ENCODE data around the gene TPCN1. TPM values are rescaled to one million over a fixed set of nuclear protein-coding genes. Genes with fewer than 3 reads are reported as not detected.

The TPCN1 gene
- total RNA-seq, 2 donors from 2014 or later = 74.7 to 84.0 TPM

DNA sequence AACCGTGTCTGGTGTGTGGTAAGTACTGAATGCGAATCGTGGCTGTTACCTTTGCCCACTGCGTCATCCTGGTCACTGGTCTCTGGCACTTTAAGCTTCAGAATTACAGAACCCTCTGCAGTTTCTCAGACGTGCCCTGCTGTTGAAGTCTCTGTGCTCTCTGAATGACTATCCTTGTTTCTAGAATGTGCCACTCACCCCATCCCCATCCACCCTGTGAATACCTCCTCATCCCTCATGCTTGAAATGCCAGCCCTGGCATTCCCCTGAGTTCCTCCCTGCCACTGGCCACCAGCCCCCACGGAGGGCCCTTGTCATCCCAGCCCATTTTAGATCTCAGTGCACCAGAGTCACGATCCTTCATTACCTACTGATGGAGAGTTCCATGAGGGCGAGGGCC lies 21.3 kb downstream of the TPCN1 start:
- Mint-ChIP-seq H3K9me3 (no peaks in the 10 kb centered on the region), H3K27me3 (ENCODE audit: low read depth) (no peaks in the 10 kb centered on the region), H3K36me3 (ENCODE audit: insufficient read depth in 2 of 2) (peaks cover 6 to 31% of the 10 kb centered on the region in 2 donors), H3K27ac (no peak overlapping the region), H3K4me3 (no peak overlapping the region), H3K4me1 (ENCODE audit: low read depth) (peaks cover 18% of the 10 kb centered on the region)
- ATAC-seq (replicated peaks in 1 of 2) (no peak), DNase-seq (no peak)

DNA sequence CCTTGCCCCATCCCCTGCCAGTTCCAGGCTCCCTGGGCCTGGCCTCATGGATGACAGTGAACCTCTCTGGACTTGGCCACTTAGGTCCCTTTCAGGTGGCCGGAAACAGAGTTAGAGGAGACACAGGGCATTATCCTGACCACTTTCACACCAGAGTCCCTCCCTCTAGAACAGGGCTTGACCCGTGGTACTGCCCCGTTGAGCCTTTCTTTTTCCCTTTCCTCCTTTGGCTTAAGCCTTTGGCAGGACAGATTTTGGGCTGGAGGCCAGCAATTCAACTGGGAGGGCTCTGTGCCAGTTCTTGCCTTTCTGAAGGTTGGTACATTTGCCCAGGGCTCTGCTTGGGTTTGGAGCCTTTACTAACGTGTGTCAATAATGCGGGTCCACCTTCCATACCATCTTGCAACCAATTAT lies 22.8 kb downstream of the TPCN1 start:
- no peak for ATAC-seq (replicated peaks in 1 of 2)
- Mint-ChIP-seq H3K36me3 (ENCODE audit: insufficient read depth in 2 of 2) (peaks cover 6 to 26% of the 10 kb centered on the region in 2 donors), H3K27ac (no peak overlapping the region)

DNA sequence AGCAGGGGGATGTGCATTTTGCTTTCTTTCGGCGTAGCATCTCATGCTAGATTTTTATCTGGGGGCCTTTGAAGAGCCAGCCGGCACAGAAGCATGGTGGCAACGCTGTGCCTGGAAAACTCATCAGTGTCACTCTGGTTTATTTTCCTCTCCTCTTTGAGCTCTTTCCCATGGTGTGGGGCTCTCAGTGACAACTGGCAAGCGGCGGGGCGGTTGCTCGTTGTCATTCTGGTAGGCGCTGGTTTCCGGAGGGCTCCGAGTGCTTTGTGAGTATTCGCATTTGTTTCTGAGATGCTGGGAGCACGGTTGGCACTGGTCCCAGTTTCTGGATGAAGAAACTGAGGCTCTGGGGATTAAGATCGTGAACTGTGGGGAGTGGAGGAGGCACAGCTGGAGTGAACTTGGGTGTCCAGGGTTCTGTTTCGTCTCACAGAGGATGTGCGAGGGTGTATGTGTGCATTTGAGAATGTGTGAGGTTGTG lies 23.3 kb downstream of the TPCN1 start:
- Mint-ChIP-seq H3K27me3 (ENCODE audit: low read depth) (no peaks in the 10 kb centered on the region), H3K4me1 (ENCODE audit: low read depth) (peaks cover 18% of the 10 kb centered on the region), H3K9me3 (no peaks in the 10 kb centered on the region), H3K27ac (peak overlapping the region; percentile 56), H3K4me3 (peak overlapping the region; percentile 10 to 46), H3K36me3 (ENCODE audit: insufficient read depth in 2 of 2) (peaks cover 3 to 25% of the 10 kb centered on the region in 2 donors)
- ATAC-seq (replicated peaks in 1 of 2) = no peak
- no peak for DNase-seq

More for the DNA sequence above, 22.8 kb downstream of the TPCN1 start:
- Mint-ChIP-seq H3K27me3 (ENCODE audit: low read depth) (no peaks in the 10 kb centered on the region), H3K4me1 (ENCODE audit: low read depth) (peaks cover 18% of the 10 kb centered on the region), H3K9me3 (no peaks in the 10 kb centered on the region), H3K4me3 (no peak overlapping the region)
- DNase-seq = no peak

DNA sequence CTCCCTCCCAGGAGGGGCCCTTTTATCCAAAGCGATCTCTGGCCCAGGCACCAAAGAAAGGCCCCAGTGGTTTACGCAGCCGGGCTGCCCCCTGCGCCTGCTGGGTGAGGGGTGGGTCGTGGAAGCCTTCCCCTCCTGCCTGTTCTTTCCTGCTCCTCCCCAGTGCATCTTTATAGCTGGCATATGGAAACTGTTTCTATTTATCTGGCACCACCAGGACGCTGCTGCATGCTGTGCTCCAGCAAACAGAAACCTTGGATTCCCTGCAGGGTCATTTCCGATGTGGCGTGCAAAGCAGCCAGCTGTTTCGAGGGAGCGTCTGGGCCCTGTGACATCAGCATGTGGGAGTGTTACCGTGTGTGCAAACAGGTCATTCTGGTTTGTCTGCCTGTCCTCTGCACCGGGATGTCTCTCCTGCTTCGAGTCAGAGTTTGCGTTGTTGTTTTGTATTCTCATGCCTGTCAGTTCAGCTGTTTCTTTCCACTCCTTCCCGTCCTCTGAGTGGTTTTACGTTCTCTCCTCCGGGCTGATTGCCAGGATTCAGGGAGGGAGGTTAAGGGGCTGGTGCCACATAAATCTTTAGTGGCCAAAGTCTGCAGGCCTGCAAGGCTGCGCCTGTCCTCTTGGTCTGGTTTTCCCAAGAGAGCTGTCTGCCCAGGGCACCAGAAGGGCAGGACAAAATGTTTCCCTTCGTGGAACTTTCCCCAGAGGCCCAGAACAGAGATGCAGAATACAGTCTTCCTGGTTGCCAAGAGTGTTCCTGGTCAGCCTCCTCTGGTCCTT lies 24.6 kb downstream of the TPCN1 start:
- H3K27ac Mint-ChIP-seq = no peak overlapping the region
- no peak for ATAC-seq (replicated peaks in 1 of 2)

DNA sequence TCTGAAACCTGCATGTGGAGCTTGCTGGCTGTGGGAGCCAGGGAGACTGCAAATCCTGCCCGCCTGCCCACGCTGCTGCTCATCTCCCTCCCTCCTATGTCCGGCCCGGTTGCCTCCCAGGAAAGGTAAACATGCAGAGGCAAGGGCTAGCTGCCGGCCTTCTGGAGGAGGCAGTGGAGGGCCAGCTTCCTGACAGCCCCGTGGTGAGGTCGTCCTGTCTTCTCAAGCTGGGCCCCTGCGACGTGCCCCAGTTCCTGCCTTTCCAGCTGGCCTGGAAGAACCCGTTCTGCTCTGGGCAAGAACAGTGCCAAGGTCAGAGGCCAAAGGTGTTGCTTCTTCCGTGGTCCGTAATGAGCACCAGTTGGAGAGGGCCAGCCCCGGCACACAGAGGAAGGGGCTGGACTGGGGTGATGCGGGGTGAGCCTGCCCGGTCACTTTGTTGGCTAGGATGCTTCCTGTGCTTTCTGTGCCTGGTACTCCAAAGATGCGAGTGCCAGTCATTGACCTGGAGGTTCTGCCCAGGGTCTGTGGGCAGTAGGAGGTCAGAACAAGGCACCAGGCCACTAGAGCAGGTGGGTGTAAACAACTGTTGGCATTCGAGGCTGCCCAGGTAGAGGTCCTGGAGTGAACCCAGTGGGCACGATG lies 25.3 kb downstream of the TPCN1 start:
- no peak overlapping the region for H3K4me3 Mint-ChIP-seq
- no peak for ATAC-seq (replicated peaks in 1 of 2)
- peaks cover 18% of the 10 kb centered on the region for H3K4me1 Mint-ChIP-seq (ENCODE audit: low read depth)
- H3K36me3 Mint-ChIP-seq (ENCODE audit: insufficient read depth in 2 of 2) = peaks cover 2 to 22% of the 10 kb centered on the region in 2 donors
- H3K9me3 Mint-ChIP-seq = no peaks in the 10 kb centered on the region
- H3K27me3 Mint-ChIP-seq (ENCODE audit: low read depth) = no peaks in the 10 kb centered on the region
- no peak for DNase-seq
- no peak overlapping the region for H3K27ac Mint-ChIP-seq

More for the DNA sequence above, 24.6 kb downstream of the TPCN1 start:
- H3K27me3 Mint-ChIP-seq (ENCODE audit: low read depth) = no peaks in the 10 kb centered on the region
- H3K4me1 Mint-ChIP-seq (ENCODE audit: low read depth) = peaks cover 18% of the 10 kb centered on the region
- DNase-seq = no peak
- peaks cover 2 to 20% of the 10 kb centered on the region in 2 donors for H3K36me3 Mint-ChIP-seq (ENCODE audit: insufficient read depth in 2 of 2)
- H3K9me3 Mint-ChIP-seq = no peaks in the 10 kb centered on the region
- H3K4me3 Mint-ChIP-seq = no peak overlapping the region

DNA sequence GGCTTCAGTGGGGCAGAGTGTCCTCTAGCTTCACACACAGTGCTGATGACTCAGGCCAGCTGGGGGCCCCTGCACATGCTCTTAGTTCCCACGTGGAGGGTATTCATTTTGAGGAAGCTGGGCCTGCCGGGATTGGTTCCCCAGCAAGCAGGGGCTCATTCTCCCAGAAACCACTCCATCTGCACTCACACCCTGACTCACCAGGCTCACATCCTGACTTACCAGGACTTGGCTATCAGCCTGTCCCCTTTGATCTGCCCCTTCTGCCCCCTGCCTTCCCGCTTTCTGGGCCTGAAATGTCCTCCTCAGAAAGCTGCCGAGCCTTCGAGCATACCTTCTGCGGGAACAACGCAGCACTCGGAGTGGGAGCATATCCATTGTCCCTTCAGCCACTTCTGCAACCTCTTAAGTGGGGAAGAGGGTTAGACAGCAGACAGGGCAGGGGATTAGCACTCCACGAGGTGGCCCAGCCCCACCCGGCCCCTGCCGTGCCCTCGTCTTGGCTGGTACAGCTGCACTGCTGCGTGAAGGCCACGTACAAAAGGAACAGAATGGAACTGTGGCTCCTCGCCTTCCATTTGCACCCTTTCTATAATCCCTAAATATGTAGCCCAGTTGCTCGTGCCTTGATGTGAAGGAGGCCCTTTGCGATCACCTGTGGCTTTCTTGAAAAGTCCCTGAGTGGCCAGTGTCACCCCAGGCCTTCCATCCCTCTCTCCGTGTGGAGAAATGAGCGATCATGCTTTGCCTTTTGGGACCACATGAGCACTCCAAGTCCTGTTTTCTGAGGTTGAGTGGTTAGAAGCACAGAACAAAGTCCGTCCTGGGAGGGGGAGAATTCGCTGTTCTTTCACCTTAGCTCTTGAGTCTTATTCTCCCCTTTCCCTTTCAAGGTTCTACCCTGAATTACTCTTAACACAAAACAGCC lies 26.1 kb downstream of the TPCN1 start:
- DNase-seq = no peak
- ATAC-seq (replicated peaks in 1 of 2) = no peak
- no peak overlapping the region for H3K4me3 Mint-ChIP-seq
- H3K9me3 Mint-ChIP-seq = no peaks in the 10 kb centered on the region
- H3K27ac Mint-ChIP-seq = no peak overlapping the region
- H3K36me3 Mint-ChIP-seq (ENCODE audit: insufficient read depth in 2 of 2) = peaks cover 4 to 26% of the 10 kb centered on the region in 2 donors
- H3K27me3 Mint-ChIP-seq (ENCODE audit: low read depth) = no peaks in the 10 kb centered on the region
- peaks cover 18% of the 10 kb centered on the region for H3K4me1 Mint-ChIP-seq (ENCODE audit: low read depth)

DNA sequence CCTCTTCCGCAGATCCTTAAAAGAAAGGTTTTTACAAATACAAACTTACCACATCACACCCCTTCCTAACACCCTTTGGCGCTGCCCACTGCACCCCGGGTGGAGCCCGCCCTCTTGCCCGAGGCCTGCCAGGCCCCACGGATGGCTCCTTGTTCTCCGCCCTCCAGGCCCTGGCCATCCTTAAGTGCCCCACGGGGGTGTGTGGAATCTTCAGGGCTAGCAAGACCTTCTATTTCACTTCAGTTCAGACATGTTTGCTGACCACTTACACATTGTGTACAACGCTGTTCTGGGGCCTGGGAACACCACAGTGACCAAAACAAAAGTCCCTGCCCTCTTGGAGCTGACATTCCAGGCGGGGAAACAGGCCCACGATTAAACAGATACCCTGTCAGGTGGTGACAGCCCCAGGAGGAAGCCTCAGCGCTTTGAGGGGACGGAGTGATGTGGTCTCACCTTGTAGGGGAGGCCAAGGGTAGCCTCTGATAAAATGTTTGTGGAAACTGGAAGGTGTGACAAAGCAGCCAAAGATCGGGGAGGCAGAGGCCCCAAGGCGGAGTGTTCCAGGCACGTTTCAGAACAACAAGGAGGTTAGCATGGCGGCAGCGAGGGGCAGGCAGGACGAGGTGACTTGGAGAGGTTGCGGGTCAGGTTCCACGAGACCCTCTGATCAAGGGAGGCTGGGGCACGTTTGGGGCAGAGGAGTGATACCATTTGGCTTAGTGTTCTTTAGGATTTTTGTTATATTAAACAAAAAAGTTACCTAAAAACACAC lies 27.0 kb downstream of the TPCN1 start:
- Mint-ChIP-seq H3K4me3 (no peak overlapping the region), H3K9me3 (no peaks in the 10 kb centered on the region), H3K36me3 (ENCODE audit: insufficient read depth in 2 of 2) (peaks cover 10 to 27% of the 10 kb centered on the region in 2 donors), H3K4me1 (ENCODE audit: low read depth) (peaks cover 18% of the 10 kb centered on the region), H3K27me3 (ENCODE audit: low read depth) (no peaks in the 10 kb centered on the region), H3K27ac (no peak overlapping the region)
- DNase-seq (no peak), ATAC-seq (replicated peaks in 1 of 2) (no peak)

DNA sequence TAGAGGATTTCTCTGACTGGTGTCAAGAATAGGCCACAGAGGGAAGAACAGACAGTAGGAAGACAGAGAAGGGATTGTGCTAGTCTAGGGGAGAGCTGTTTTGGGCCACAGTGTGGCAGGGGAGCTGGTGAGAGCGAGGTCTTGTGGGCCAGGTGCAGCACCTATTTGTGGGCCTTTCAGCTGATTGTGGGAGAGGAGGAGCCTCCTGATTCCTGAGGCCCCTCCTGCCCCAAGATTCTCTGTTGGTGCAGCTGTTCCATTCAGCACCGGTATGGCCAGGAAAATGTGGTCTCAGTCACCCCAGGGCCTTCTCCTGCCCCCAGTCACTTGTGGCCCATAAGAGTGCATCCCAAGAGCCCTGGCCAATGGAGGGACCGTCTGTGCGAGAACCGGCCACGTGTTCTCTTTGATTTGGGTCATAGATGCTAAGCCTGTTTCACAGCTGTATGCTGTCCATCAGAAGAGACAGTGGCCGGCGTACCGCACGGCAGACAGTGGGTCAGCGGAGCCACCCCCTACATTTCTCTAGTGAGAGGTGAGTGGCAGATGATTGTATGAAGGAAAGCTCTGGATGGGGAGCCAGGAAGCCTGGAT lies 27.7 kb downstream of the TPCN1 start:
- H3K27ac Mint-ChIP-seq = no peak overlapping the region
- no peaks in the 10 kb centered on the region for H3K9me3 Mint-ChIP-seq
- H3K36me3 Mint-ChIP-seq (ENCODE audit: insufficient read depth in 2 of 2) = peaks cover 17 to 31% of the 10 kb centered on the region in 2 donors
- DNase-seq (no peak), ATAC-seq (replicated peaks in 1 of 2) (no peak)
- H3K27me3 Mint-ChIP-seq (ENCODE audit: low read depth) = no peaks in the 10 kb centered on the region
- peaks cover 18% of the 10 kb centered on the region for H3K4me1 Mint-ChIP-seq (ENCODE audit: low read depth)
- H3K4me3 Mint-ChIP-seq = no peak overlapping the region

DNA sequence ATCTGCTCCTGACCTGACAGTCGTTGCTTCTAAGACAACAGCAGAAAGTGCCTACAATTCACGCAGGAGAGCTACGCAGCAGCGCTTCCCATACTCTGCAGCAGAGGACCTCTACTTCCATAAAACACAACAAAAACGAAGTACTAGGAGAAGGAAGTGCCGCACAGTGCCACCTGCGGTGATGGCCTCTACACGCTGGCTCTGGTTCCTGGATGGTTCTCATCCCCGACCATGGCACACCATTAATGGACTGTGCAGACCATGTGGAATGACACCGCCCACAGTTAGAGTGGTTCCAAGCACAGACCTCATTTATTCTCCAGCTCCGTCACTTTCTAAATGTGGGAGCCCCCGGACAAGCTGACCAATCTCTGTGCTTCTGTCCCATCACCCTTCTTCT lies 28.3 kb downstream of the TPCN1 start:
- Mint-ChIP-seq H3K9me3 (no peaks in the 10 kb centered on the region), H3K4me1 (ENCODE audit: low read depth) (peaks cover 15% of the 10 kb centered on the region), H3K36me3 (ENCODE audit: insufficient read depth in 2 of 2) (peaks cover 17 to 34% of the 10 kb centered on the region in 2 donors), H3K27me3 (ENCODE audit: low read depth) (no peaks in the 10 kb centered on the region), H3K4me3 (no peak overlapping the region), H3K27ac (no peak overlapping the region)
- DNase-seq (no peak), ATAC-seq (replicated peaks in 1 of 2) (no peak)

DNA sequence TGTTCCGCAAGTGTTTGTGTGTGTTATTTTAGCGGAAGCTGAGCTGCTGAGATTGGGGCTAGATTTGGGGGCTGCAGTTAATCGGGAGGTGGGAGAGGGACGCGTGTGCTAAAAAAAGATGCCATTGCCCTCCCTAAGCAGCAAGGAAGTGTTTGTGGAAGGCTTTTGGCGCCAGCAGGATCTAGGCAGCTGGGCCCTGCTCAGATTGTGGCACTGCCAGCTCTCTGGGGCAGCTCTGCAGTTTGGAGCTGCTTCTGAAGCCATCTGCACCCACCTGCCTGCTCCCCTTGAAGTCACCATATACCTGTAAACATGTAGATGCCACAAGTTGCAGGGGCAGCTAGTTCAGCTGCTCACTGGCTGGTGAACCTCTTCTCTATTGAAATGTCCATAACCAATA lies 28.8 kb downstream of the TPCN1 start:
- Mint-ChIP-seq H3K4me3 (no peak overlapping the region), H3K27ac (no peak overlapping the region), H3K36me3 (ENCODE audit: insufficient read depth in 2 of 2) (peaks cover 17 to 32% of the 10 kb centered on the region in 2 donors), H3K9me3 (no peaks in the 10 kb centered on the region), H3K4me1 (ENCODE audit: low read depth) (peaks cover 10% of the 10 kb centered on the region), H3K27me3 (ENCODE audit: low read depth) (no peaks in the 10 kb centered on the region)
- DNase-seq (no peak), ATAC-seq (replicated peaks in 1 of 2) (no peak)

DNA sequence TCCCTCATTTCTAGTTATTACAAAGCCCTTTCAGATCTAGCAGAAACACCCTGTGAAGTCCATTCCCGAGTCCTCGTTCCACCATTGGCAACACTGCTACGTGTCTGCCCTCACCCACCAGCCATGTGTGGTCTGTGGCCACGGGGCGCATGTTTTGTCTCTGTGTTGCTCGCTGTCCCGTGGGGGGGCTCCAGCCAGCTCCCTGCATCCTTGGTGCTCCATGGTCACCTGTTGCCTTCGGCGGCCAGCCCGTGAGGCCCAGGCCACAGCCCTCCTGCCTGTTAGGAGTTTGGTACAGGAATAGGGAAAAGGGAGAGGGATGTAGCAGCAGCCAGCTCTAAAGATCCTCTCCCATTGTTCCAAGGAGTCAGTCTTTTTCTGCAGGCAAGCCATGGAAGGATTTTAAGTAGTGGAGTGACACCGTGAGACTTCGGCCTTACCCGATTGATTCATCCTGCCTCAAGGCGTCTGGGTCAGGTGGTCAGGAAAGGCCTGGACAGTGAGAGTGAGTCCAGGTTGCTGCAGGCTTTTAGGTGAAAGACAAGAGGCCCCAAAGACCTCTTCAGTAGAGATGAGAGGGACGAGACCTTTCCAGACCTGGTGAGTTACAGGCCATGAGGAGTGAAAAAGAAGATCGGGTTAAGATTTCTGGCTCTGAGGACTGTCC lies 30.3 kb downstream of the TPCN1 start:
- no peak for ATAC-seq (replicated peaks in 1 of 2)
- no peak overlapping the region for H3K27ac Mint-ChIP-seq

More for the DNA sequence above, 30.3 kb downstream of the TPCN1 start:
- peaks cover 17 to 26% of the 10 kb centered on the region in 2 donors for H3K36me3 Mint-ChIP-seq (ENCODE audit: insufficient read depth in 2 of 2)
- H3K4me1 Mint-ChIP-seq (ENCODE audit: low read depth) = peaks cover 4% of the 10 kb centered on the region
- H3K9me3 Mint-ChIP-seq = no peaks in the 10 kb centered on the region
- DNase-seq = no peak
- no peaks in the 10 kb centered on the region for H3K27me3 Mint-ChIP-seq (ENCODE audit: low read depth)
- no peak overlapping the region for H3K4me3 Mint-ChIP-seq

All from activated T-cell treated with anti-CD3 and anti-CD28 coated beads, Interleukin-2, amount 50 U/mL, for 72 hours (primary cell).